ENCODE results near the gene PSMB11. TPM values are rescaled to one million over a fixed set of nuclear protein-coding genes. Genes with fewer than 3 reads are reported as not detected.
A peak's percentile ranks its signal among the peaks of the same experiment; 100 is the strongest.

The PSMB11 gene
- total RNA-seq, 4 donors from 2014 or later: not detected

DNA sequence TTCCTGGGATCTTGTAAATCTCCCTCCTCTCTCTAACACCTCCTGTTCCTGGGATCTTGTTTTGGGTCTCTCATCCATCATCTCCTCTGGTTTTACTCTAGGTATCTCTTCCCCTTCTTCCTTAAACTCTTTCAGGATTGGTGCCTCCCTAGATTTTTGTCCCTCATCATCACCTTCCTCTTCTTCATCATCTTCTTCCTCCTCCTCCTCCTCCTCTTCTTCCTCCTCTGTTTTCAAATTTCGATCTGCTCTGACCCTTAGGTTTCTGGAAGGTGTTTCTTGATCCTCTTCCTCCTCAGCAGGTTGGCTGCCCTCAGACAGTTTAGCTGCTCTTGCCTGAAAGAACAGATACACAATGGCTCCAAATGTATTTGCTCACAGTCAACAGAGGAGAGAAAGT is 38.5 kb downstream of the PSMB11 start:
- intact Hi-C loops (cut with DNase I; ENCODE audit: low total_unique reads) (no loop called here), in situ Hi-C loops (cut with MboI; ENCODE audit: low sequenced_read_pairs in 4 of 4) (no loop called here)
- Histone ChIP-seq H3K27ac (peak overlapping the region in 2 of 4 donors; percentile 71 to 82), H3K4me3 (no peak overlapping the region), H3K9me3 (no peaks in the 10 kb centered on the region), H3K4me1 (peaks cover 0 to 23% of the 10 kb centered on the region in 2 donors), H3K27me3 (no peaks in the 10 kb centered on the region), H3K36me3 (peaks cover 9 to 95% of the 10 kb centered on the region in 2 donors)
- ATAC-seq (no peak), DNase-seq (no peak)
- TF ChIP-seq, protein P1, sequence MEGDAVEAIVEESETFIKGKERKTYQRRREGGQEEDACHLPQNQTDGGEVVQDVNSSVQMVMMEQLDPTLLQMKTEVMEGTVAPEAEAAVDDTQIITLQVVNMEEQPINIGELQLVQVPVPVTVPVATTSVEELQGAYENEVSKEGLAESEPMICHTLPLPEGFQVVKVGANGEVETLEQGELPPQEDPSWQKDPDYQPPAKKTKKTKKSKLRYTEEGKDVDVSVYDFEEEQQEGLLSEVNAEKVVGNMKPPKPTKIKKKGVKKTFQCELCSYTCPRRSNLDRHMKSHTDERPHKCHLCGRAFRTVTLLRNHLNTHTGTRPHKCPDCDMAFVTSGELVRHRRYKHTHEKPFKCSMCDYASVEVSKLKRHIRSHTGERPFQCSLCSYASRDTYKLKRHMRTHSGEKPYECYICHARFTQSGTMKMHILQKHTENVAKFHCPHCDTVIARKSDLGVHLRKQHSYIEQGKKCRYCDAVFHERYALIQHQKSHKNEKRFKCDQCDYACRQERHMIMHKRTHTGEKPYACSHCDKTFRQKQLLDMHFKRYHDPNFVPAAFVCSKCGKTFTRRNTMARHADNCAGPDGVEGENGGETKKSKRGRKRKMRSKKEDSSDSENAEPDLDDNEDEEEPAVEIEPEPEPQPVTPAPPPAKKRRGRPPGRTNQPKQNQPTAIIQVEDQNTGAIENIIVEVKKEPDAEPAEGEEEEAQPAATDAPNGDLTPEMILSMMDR (IDR thresholded peaks at IDR 0.05 in 4 of 5, conservative IDR thresholded peaks at IDR 0.05 in 1 of 5): no peak

DNA sequence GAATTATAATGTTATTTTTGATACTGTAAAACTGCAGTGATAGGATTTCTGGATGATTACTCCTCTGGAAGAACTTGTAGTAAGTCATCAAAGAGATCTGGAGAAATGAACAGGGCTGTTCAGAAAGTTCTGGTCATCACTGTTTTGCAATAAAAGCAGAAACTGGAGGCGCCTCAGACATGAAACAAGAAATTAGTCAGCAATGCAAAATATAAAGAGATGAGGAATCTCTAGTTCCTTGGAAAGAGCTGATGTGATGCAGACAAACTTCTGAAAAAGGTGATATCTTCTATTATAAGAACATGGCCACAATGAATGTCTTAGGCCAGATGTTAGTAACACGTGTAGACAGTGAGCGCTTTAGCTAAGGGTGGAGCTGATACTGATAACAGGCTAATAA is 43.4 kb downstream of the PSMB11 start:
- Histone ChIP-seq H3K9me3 (no peaks in the 10 kb centered on the region), H3K36me3 (peaks cover 3 to 92% of the 10 kb centered on the region in 2 donors), H3K4me1 (no peaks in the 10 kb centered on the region), H3K4me3 (no peak overlapping the region), H3K27me3 (no peaks in the 10 kb centered on the region), H3K27ac (no peak overlapping the region)
- no peak for ATAC-seq
- DNase-seq: no peak
- TF ChIP-seq, protein P1 (IDR thresholded peaks at IDR 0.05 in 4 of 5, conservative IDR thresholded peaks at IDR 0.05 in 1 of 5): no peak
- TF ChIP-seq POLR2A (IDR thresholded peaks at IDR 0.05): no peak
- in situ Hi-C loops (cut with MboI; ENCODE audit: low sequenced_read_pairs in 4 of 4): no loop called here
- intact Hi-C loops (cut with DNase I; ENCODE audit: low total_unique reads): no loop called here

DNA sequence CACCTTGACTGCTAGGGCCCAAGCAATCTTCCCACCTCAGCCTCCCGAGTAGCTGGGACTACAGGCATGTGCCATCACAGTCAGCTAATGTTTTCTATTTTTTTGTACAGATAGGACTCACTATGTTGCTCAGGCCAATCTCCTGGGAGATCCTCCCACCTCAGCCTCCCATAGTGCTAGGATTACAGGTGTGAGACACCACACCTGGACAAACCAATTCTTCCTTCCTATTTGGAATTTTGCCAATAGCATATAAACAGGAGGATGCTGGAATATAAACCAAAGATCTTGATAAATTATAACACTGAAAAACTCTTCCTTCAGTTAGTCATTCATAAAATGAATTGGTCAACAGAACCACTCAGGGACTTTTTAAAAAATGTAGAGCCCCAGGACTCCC is 44.6 kb downstream of the PSMB11 start:
- Histone ChIP-seq H3K4me3 (no peak overlapping the region), H3K27me3 (no peaks in the 10 kb centered on the region), H3K36me3 (peaks cover 3 to 91% of the 10 kb centered on the region in 2 donors), H3K9me3 (no peaks in the 10 kb centered on the region), H3K4me1 (no peaks in the 10 kb centered on the region), H3K27ac (no peak overlapping the region)
- no peak for TF ChIP-seq POLR2A (IDR thresholded peaks at IDR 0.05)
- TF ChIP-seq, protein P1 (IDR thresholded peaks at IDR 0.05 in 4 of 5, conservative IDR thresholded peaks at IDR 0.05 in 1 of 5): no peak
- DNase-seq (no peak), ATAC-seq (no peak)
- intact Hi-C loops (cut with DNase I; ENCODE audit: low total_unique reads) (no loop called here), in situ Hi-C loops (cut with MboI; ENCODE audit: low sequenced_read_pairs in 4 of 4) (no loop called here)

DNA sequence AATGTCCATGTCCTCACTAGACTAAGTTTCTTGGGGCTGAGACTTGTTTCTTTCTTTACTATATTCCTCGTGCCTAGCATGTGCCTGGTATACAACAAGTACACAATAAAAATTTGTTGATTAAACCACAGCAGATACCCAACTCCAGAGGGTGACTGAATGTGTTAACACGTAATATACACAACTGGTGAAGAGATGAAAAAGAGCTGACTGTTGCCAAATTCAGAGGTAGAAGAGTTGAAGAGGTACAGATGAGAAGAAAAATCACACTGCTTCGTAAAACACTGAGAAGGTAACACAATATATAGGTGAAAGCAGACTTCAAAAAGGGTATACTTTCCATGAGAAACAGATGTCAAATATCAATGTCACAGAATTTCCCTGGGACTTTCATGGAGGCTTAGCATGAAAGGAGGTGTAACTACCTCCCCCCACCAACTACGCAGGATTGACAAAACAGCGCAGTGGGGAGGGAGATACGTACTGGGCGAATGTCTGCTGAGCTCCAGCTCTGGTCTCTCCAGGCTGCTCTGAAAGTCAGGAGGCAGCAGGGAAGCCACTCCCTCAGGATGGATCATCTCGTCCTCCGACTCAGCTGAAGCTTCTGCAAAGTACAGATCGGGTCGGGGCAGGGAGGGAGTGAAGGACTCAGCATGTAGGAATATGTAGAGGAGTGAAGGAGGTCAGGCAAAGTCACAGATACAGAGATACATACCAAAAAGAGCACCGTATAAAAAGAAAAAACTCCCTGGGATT is 47.7 kb downstream of the PSMB11 start:
- no peaks in the 10 kb centered on the region for H3K27me3 ChIP-seq
- no peak overlapping the region for H3K27ac ChIP-seq
- no peak for ATAC-seq
- in situ Hi-C loops (cut with MboI; ENCODE audit: low sequenced_read_pairs in 4 of 4) (no loop called here), intact Hi-C loops (cut with DNase I; ENCODE audit: low total_unique reads) (no loop called here)
- H3K9me3 ChIP-seq: no peaks in the 10 kb centered on the region
- peaks cover 16% of the 10 kb centered on the region in 2 donors for H3K4me1 ChIP-seq
- no peak overlapping the region for H3K4me3 ChIP-seq
- peaks cover 0 to 75% of the 10 kb centered on the region in 2 donors for H3K36me3 ChIP-seq
- DNase-seq: no peak
- TF ChIP-seq, protein P1 (IDR thresholded peaks at IDR 0.05 in 4 of 5, conservative IDR thresholded peaks at IDR 0.05 in 1 of 5): no peak
- no peak for TF ChIP-seq POLR2A (IDR thresholded peaks at IDR 0.05)

Measured in gastrocnemius medialis (tissue), 4 donors.